Stimulated activated CD4-positive, alpha-beta T cell treated with anti-CD3 and anti-CD28 coated beads, Interleukin-4, amount 100 ng/mL, for 24 hours (primary cell): ENCODE data around the gene POU2AF2.

Experiments
- DNase-seq: peaks from one replicate; pipeline ENCODE4 v3.0.0-alpha.2; 2020

The POU2AF2 gene

GRCh38 chr11:111334532-111335502 is 89.3 kb downstream of the POU2AF2 start:
- no peak for DNase-seq

- no peak for DNase-seq
These were observed 90.0 kb downstream of the POU2AF2 start for GRCh38 chr11:111335549-111335948.
